ENCODE data around the gene PADI3. TPM values are rescaled to one million over a fixed set of nuclear protein-coding genes. Genes with fewer than 3 reads are reported as not detected.

The PADI3 gene
- total RNA-seq, 1 experiment from 2014 or later = not detected

DNA sequence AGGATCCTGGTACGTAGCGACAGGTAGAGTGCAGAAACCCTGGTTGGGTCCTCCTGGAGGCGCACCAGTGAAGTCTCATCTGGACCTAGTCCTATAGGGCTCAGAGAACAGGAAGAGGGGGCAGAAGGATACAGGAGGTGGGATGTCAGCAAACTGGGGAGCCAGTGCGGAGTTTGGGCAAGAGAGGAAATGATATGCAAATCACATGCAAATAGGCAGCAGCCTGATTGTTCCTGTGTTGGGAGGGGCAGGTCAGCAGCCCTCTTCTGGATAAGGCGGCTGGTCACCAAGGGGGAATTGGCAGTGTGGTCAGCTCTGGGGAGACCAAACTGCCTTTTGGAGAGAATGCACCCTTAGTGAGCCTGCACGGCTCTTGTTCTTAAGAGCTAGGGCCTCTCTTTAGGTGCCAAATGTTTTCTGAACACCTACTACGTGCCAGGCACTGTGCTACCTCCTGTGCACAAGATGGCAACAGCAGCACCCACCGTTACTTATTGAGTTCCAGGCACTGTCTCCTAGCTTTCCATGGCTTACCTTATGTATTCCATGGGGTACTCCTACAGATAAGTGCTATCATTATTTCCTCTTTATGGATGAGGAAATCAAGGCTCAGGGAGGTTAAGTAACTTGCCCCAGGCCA is 18.1 kb upstream of the PADI3 start:
- Histone ChIP-seq H2AFZ (ENCODE audit: low read length) (no peak overlapping the region), H3K4me3 (ENCODE audit: low read length) (no peak overlapping the region), H4K20me1 (ENCODE audit: insufficient read depth, low read depth, low read length) (no peaks in the 10 kb centered on the region), H3K9me2 (replicated peaks; ENCODE audit: insufficient read depth, low read length) (no peaks in the 10 kb centered on the region), H3K36me3 (ENCODE audit: insufficient read depth, low read length) (no peaks in the 10 kb centered on the region), H3K79me2 (ENCODE audit: low read length) (no peaks in the 10 kb centered on the region), H3K27ac (ENCODE audit: low read length) (no peak overlapping the region), H3K4me2 (ENCODE audit: low read depth, low read length, poor library complexity, severe bottlenecking) (no peak overlapping the region), H3K9me3 (ENCODE audit: low read length) (no peaks in the 10 kb centered on the region), H3K9ac (ENCODE audit: low read length) (no peak overlapping the region), H3K27me3 (ENCODE audit: low read length) (no peaks in the 10 kb centered on the region), H3K4me1 (ENCODE audit: low read length) (peaks cover 5% of the 10 kb centered on the region)
- DNase-seq = no peak

GRCh38 chr1:17232759-17233661 is 15.9 kb upstream of the PADI3 start:
- H3K9ac ChIP-seq (ENCODE audit: low read length) = no peak overlapping the region
- no peak overlapping the region for H3K4me2 ChIP-seq (ENCODE audit: low read depth, low read length, poor library complexity, severe bottlenecking)
- H3K79me2 ChIP-seq (ENCODE audit: low read length) = no peaks in the 10 kb centered on the region
- no peaks in the 10 kb centered on the region; the same call in 1 of the 2 replicates for H4K20me1 ChIP-seq (ENCODE audit: insufficient read depth, low read depth, low read length)
- H3K27ac ChIP-seq (ENCODE audit: low read length) = no peak overlapping the region
- no peaks in the 10 kb centered on the region for H3K9me2 ChIP-seq (replicated peaks; ENCODE audit: insufficient read depth, low read length)
- H2AFZ ChIP-seq (ENCODE audit: low read length) = no peak overlapping the region
- no peaks in the 10 kb centered on the region for H3K9me3 ChIP-seq (ENCODE audit: low read length)
- no peaks in the 10 kb centered on the region for H3K27me3 ChIP-seq (ENCODE audit: low read length)
- peaks cover 5% of the 10 kb centered on the region for H3K4me1 ChIP-seq (ENCODE audit: low read length)
- H3K4me3 ChIP-seq (ENCODE audit: low read length) = no peak overlapping the region
- no peak for DNase-seq
- no peaks in the 10 kb centered on the region for H3K36me3 ChIP-seq (ENCODE audit: insufficient read depth, low read length)

GRCh38 chr1:17233675-17234320 is 15.1 kb upstream of the PADI3 start:
- H2AFZ ChIP-seq (ENCODE audit: low read length) = no peak overlapping the region
- no peaks in the 10 kb centered on the region; the same call in 1 of the 2 replicates for H4K20me1 ChIP-seq (ENCODE audit: insufficient read depth, low read depth, low read length)
- H3K36me3 ChIP-seq (ENCODE audit: insufficient read depth, low read length) = no peaks in the 10 kb centered on the region
- no peak overlapping the region for H3K4me2 ChIP-seq (ENCODE audit: low read depth, low read length, poor library complexity, severe bottlenecking)
- H3K27ac ChIP-seq (ENCODE audit: low read length) = no peak overlapping the region
- H3K4me1 ChIP-seq (ENCODE audit: low read length) = peaks cover 5% of the 10 kb centered on the region
- no peak for DNase-seq
- H3K4me3 ChIP-seq (ENCODE audit: low read length) = no peak overlapping the region
- no peaks in the 10 kb centered on the region for H3K27me3 ChIP-seq (ENCODE audit: low read length)
- H3K9me2 ChIP-seq (replicated peaks; ENCODE audit: insufficient read depth, low read length) = no peaks in the 10 kb centered on the region
- no peaks in the 10 kb centered on the region for H3K9me3 ChIP-seq (ENCODE audit: low read length)
- H3K9ac ChIP-seq (ENCODE audit: low read length) = no peak overlapping the region
- H3K79me2 ChIP-seq (ENCODE audit: low read length) = no peaks in the 10 kb centered on the region

DNA sequence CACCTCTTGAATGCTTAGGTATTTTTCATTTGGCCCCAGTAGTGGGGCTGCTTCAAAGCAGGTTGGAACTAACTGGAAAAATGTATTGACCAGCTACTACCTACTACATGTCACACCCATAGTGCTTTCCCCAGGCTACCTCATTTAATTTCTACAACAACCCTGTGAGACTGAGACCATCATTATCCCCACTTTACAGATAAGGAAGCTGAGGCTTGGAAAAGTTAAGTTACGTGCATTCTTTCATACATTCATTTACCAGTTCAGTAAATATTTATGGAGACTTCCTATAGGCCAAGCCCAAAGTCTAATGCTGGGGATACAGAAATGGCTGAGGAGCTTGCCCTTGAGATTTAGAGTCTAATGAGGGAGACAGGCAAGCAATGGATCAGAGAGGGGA is 14.5 kb upstream of the PADI3 start:
- H3K36me3 ChIP-seq (ENCODE audit: insufficient read depth, low read length) = no peaks in the 10 kb centered on the region
- H3K27me3 ChIP-seq (ENCODE audit: low read length) = no peaks in the 10 kb centered on the region
- no peaks in the 10 kb centered on the region; the same call in 1 of the 2 replicates for H4K20me1 ChIP-seq (ENCODE audit: insufficient read depth, low read depth, low read length)
- peaks cover 5% of the 10 kb centered on the region for H3K4me1 ChIP-seq (ENCODE audit: low read length)
- H3K9me3 ChIP-seq (ENCODE audit: low read length) = no peaks in the 10 kb centered on the region
- DNase-seq = no peak
- no peak overlapping the region for H3K4me2 ChIP-seq (ENCODE audit: low read depth, low read length, poor library complexity, severe bottlenecking)
- no peak overlapping the region for H2AFZ ChIP-seq (ENCODE audit: low read length)
- no peaks in the 10 kb centered on the region for H3K79me2 ChIP-seq (ENCODE audit: low read length)
- H3K9ac ChIP-seq (ENCODE audit: low read length) = no peak overlapping the region
- no peak overlapping the region for H3K4me3 ChIP-seq (ENCODE audit: low read length)
- H3K9me2 ChIP-seq (replicated peaks; ENCODE audit: insufficient read depth, low read length) = no peaks in the 10 kb centered on the region
- H3K27ac ChIP-seq (ENCODE audit: low read length) = no peak overlapping the region

GRCh38 chr1:17235135-17235885 is 13.6 kb upstream of the PADI3 start:
- Histone ChIP-seq H3K9ac (ENCODE audit: low read length) (no peak overlapping the region), H3K79me2 (ENCODE audit: low read length) (no peaks in the 10 kb centered on the region), H3K4me2 (ENCODE audit: low read depth, low read length, poor library complexity, severe bottlenecking) (no peak overlapping the region)

GRCh38 chr1:17236779-17237560 is 11.9 kb upstream of the PADI3 start:
- H3K36me3 ChIP-seq (ENCODE audit: insufficient read depth, low read length) = no peaks in the 10 kb centered on the region
- no peaks in the 10 kb centered on the region for H3K9me3 ChIP-seq (ENCODE audit: low read length)
- no peak overlapping the region for H3K4me2 ChIP-seq (ENCODE audit: low read depth, low read length, poor library complexity, severe bottlenecking)
- H3K79me2 ChIP-seq (ENCODE audit: low read length) = no peaks in the 10 kb centered on the region
- no peaks in the 10 kb centered on the region for H3K9me2 ChIP-seq (replicated peaks; ENCODE audit: insufficient read depth, low read length)
- no peak overlapping the region for H2AFZ ChIP-seq (ENCODE audit: low read length)
- no peak overlapping the region for H3K27ac ChIP-seq (ENCODE audit: low read length)
- H3K27me3 ChIP-seq (ENCODE audit: low read length) = no peaks in the 10 kb centered on the region
- no peaks in the 10 kb centered on the region for H3K4me1 ChIP-seq (ENCODE audit: low read length)
- DNase-seq = peak; percentile 95
- no peak overlapping the region for H3K9ac ChIP-seq (ENCODE audit: low read length)
- no peak overlapping the region for H3K4me3 ChIP-seq (ENCODE audit: low read length)
- H4K20me1 ChIP-seq (ENCODE audit: insufficient read depth, low read depth, low read length) = no peaks in the 10 kb centered on the region; the same call in 1 of the 2 replicates

More at GRCh38 chr1:17235135-17235885, 13.6 kb upstream of the PADI3 start:
- no peak overlapping the region for H3K27ac ChIP-seq (ENCODE audit: low read length)
- H3K9me2 ChIP-seq (replicated peaks; ENCODE audit: insufficient read depth, low read length) = no peaks in the 10 kb centered on the region
- no peak for DNase-seq
- H3K36me3 ChIP-seq (ENCODE audit: insufficient read depth, low read length) = no peaks in the 10 kb centered on the region
- no peaks in the 10 kb centered on the region for H3K27me3 ChIP-seq (ENCODE audit: low read length)
- H3K9me3 ChIP-seq (ENCODE audit: low read length) = no peaks in the 10 kb centered on the region
- peaks cover 5% of the 10 kb centered on the region for H3K4me1 ChIP-seq (ENCODE audit: low read length)
- H4K20me1 ChIP-seq (ENCODE audit: insufficient read depth, low read depth, low read length) = no peaks in the 10 kb centered on the region; the same call in 1 of the 2 replicates
- H2AFZ ChIP-seq (ENCODE audit: low read length) = no peak overlapping the region
- no peak overlapping the region for H3K4me3 ChIP-seq (ENCODE audit: low read length)

DNA sequence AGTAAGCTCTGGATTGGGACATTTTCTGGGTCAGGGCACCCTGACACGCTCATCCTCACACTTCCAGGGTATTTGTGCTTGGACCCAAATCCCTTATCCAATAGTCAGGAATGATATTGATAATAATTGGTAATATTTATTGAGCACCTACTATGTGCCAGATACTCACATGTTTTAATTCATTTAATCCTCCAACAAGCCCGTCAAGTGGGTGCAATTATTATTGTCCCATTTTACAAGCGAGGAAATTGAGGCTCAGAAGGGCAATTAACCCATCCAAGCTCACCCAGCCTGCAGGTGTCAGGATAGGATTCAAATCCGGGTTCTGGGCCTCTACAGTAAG is 11.4 kb upstream of the PADI3 start:
- Histone ChIP-seq H3K4me2 (ENCODE audit: low read depth, low read length, poor library complexity, severe bottlenecking) (no peak overlapping the region), H3K79me2 (ENCODE audit: low read length) (no peaks in the 10 kb centered on the region), H3K27ac (ENCODE audit: low read length) (no peak overlapping the region)

More for the DNA sequence above, 11.4 kb upstream of the PADI3 start:
- no peaks in the 10 kb centered on the region; the same call in 1 of the 2 replicates for H4K20me1 ChIP-seq (ENCODE audit: insufficient read depth, low read depth, low read length)
- no peak overlapping the region for H3K4me3 ChIP-seq (ENCODE audit: low read length)
- H3K27me3 ChIP-seq (ENCODE audit: low read length) = no peaks in the 10 kb centered on the region
- H2AFZ ChIP-seq (ENCODE audit: low read length) = no peak overlapping the region
- no peaks in the 10 kb centered on the region for H3K4me1 ChIP-seq (ENCODE audit: low read length)
- DNase-seq = no peak
- H3K9me3 ChIP-seq (ENCODE audit: low read length) = no peaks in the 10 kb centered on the region
- H3K9me2 ChIP-seq (replicated peaks; ENCODE audit: insufficient read depth, low read length) = no peaks in the 10 kb centered on the region
- H3K36me3 ChIP-seq (ENCODE audit: insufficient read depth, low read length) = no peaks in the 10 kb centered on the region
- H3K9ac ChIP-seq (ENCODE audit: low read length) = no peak overlapping the region

Measured in Karpas-422 (cell line).